SK-N-MC (cell line): ENCODE results near the gene CDAN1.

ENCODE experiments used
- DNase-seq: peaks from one replicate; pipeline ENCODE4 v3.0.0-alpha.2; 2011; ENCODE audit warnings: low read depth, low spot score
- H3K27ac ChIP-seq: fragments of 200-600 bp; sonication (generic); 2 replicates; pipeline ENCODE4 v1.5.1; 2016; ENCODE audit warnings: mixed run types
- H3K36me3 ChIP-seq: fragments of 200-600 bp; sonication (generic); 2 replicates; pipeline ENCODE4 v1.6.1; 2017; ENCODE audit warnings: antibody characterized with exemption, low read length, mixed read lengths; ENCODE audit not compliant: insufficient read depth
- H3K4me3 ChIP-seq: fragments of 200-600 bp; sonication (generic); 2 replicates; pipeline ENCODE4 v1.5.1; 2016
- H3K9ac ChIP-seq: fragments of 200-600 bp; sonication (generic); 2 replicates; pipeline ENCODE4 v1.8.0; 2017; ENCODE audit warnings: mixed run types, mixed read lengths; ENCODE audit not compliant: insufficient read length
- H3K9me3 ChIP-seq: fragments of 200-600 bp; sonication (generic); 2 replicates; pipeline ENCODE4 v1.6.1; 2017; ENCODE audit warnings: low read depth, mild to moderate bottlenecking, antibody characterized with exemption, low read length, moderate library complexity, mixed read lengths
- EZH2 ChIP-seq: fragments of 200-600 bp; sonication (generic); IDR thresholded peaks from one replicate; pipeline ENCODE4 v1.6.1; 2017; ENCODE audit warnings: antibody characterized with exemption
- FOXP2 ChIP-seq: optimal IDR thresholded peaks from 2 replicates; pipeline ENCODE3; 2011; ENCODE audit warnings: mild to moderate bottlenecking, moderate library complexity; ENCODE audit not compliant: insufficient read depth; ENCODE audit errors: extremely low read length, control extremely low read depth
- POLR2AphosphoS5 ChIP-seq: IDR thresholded peaks from 2 replicates; pipeline ENCODE4 v1.6.1; 2012; ENCODE audit warnings: mild to moderate bottlenecking, low read depth, low read length, borderline replicate concordance

Gene CDAN1

GRCh38 chr15:42705336-42705735 is 31.6 kb downstream of the CDAN1 start:
- peaks cover 9% of the 10 kb centered on the region for H3K36me3 ChIP-seq
- H3K27ac ChIP-seq, result no peak overlapping the region
- no peak overlapping the region for H3K4me3 ChIP-seq
- no peak for DNase-seq
- H3K9ac ChIP-seq, result no peak overlapping the region
- no peaks in the 10 kb centered on the region for H3K9me3 ChIP-seq
- no peak for TF ChIP-seq FOXP2
- TF ChIP-seq EZH2, result no peak
- TF ChIP-seq POLR2AphosphoS5, result no peak

GRCh38 chr15:42704492-42704926 is 32.4 kb downstream of the CDAN1 start:
- Histone ChIP-seq H3K9me3 (peaks cover 2% of the 10 kb centered on the region; the same call in 1 of the 2 replicates), H3K36me3 (peaks cover 15% of the 10 kb centered on the region), H3K4me3 (no peak overlapping the region), H3K27ac (no peak overlapping the region), H3K9ac (no peak overlapping the region)
- peak; percentile 14 for DNase-seq
- TF ChIP-seq FOXP2, result no peak
- TF ChIP-seq EZH2, result no peak
- TF ChIP-seq POLR2AphosphoS5, result no peak

DNA sequence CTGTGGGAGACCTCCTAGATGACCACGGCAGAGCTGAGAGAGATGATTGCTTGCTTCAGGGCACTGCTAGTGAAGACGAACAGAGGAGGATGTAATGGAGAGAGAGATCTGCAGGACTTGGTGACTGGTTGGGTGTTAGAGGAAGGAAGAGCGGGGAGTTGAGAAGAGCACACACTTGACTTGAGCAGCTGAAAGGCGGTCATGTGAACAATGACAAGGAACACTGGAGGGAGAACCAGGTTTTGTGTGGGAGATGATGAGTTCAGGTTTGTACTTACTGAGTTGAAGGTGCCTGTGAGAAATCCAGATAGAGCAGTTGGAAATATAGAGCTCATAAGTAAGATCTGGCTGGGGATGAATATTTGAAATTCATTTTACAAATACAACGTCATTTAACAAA is 40.3 kb downstream of the CDAN1 start:
- Histone ChIP-seq H3K9me3 (peaks cover 2% of the 10 kb centered on the region; the same call in 1 of the 2 replicates), H3K36me3 (peaks cover 15% of the 10 kb centered on the region), H3K9ac (no peak overlapping the region), H3K27ac (no peak overlapping the region), H3K4me3 (no peak overlapping the region)
- TF ChIP-seq FOXP2 (no peak), POLR2AphosphoS5 (no peak), EZH2 (no peak)
- no peak for DNase-seq

- Histone ChIP-seq H3K9ac (no peak overlapping the region), H3K27ac (no peak overlapping the region), H3K4me3 (no peak overlapping the region), H3K36me3 (peaks cover 9% of the 10 kb centered on the region), H3K9me3 (peaks cover 2% of the 10 kb centered on the region; the same call in 1 of the 2 replicates)
- no peak for TF ChIP-seq EZH2
- no peak for TF ChIP-seq FOXP2
- TF ChIP-seq POLR2AphosphoS5, result no peak
- DNase-seq, result no peak
Measured at GRCh38 chr15:42695527-42696071, 41.3 kb downstream of the CDAN1 start.

DNA sequence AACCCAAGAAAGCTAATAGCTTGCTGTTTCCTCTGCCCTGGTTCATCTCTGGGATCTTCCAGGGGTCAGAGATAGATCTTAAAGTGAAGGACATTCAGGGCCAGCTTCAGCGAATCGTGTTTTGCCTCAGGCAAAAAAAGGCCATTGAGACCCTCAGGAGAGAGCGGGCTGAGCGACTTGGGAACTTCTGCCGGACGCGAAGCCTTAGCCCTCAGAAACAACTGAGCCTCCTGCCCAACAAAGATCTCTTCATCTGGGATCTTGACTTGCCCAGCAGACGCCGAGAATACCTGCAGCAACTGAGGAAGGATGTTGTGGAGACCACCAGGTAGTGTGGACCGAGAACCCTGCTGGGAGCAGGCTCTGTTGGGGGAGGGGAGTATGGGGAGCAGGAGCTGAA is 42.5 kb downstream of the CDAN1 start:
- H3K9ac ChIP-seq, result no peak overlapping the region
- H3K36me3 ChIP-seq, result no peaks in the 10 kb centered on the region
- DNase-seq, result no peak
- H3K27ac ChIP-seq, result no peak overlapping the region
- no peak overlapping the region for H3K4me3 ChIP-seq
- H3K9me3 ChIP-seq, result no peaks in the 10 kb centered on the region
- TF ChIP-seq POLR2AphosphoS5 (no peak), EZH2 (no peak), FOXP2 (no peak)

- no peaks in the 10 kb centered on the region for H3K36me3 ChIP-seq
- DNase-seq, result no peak
- TF ChIP-seq FOXP2 (no peak), EZH2 (no peak), POLR2AphosphoS5 (no peak)
- no peaks in the 10 kb centered on the region for H3K9me3 ChIP-seq
- no peak overlapping the region for H3K27ac ChIP-seq
- H3K9ac ChIP-seq, result no peak overlapping the region
- no peak overlapping the region for H3K4me3 ChIP-seq
Measured at GRCh38 chr15:42693942-42694341, 43.0 kb downstream of the CDAN1 start.

DNA sequence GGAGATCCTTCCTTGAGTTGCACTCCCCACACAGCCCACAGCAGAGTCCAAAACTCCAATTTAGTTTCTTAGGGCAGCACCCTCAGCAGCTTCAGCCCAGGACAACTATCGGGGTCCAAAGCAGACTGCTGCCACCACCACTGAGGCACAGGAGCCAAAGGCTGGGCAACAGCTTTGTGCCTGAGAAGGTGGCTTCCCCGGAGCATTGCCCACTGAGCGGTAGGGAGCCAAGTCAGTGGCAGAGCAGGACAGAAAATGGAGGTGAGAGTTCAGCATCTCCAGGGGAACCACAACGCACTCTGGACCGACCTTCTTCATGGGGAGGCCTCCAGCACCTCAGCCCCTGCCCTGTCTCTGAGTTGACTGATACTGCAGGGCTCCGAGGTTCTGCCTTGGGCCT is 43.4 kb downstream of the CDAN1 start:
- no peak for TF ChIP-seq POLR2AphosphoS5
- TF ChIP-seq FOXP2, result no peak
- no peak for TF ChIP-seq EZH2
- no peak for DNase-seq
- Histone ChIP-seq H3K36me3 (no peaks in the 10 kb centered on the region), H3K9me3 (no peaks in the 10 kb centered on the region), H3K9ac (no peak overlapping the region), H3K27ac (no peak overlapping the region), H3K4me3 (no peak overlapping the region)

DNA sequence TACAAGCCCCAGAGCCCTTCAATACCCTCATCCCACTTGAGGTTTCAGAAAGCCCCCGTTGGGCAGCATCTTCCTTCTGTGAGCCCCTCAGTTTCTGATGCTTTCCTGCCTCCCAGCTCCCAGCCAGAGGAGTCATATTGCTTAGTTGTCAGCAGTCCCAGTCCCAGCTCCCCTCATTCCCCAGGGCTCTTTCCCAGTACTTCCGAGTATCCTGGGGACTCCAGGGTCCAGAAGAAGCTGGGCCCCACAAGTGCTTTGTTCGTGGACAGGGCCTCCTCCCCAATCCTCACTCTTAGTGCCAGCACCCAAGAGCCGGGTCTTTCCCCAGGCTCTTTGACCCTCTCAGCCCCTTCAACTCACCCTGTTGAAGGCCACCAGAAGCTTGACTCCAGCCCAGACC is 43.9 kb downstream of the CDAN1 start:
- no peaks in the 10 kb centered on the region for H3K9me3 ChIP-seq
- H3K4me3 ChIP-seq, result no peak overlapping the region
- no peak for DNase-seq
- no peak overlapping the region for H3K9ac ChIP-seq
- H3K27ac ChIP-seq, result no peak overlapping the region
- TF ChIP-seq POLR2AphosphoS5 (no peak), FOXP2 (no peak), EZH2 (no peak)
- H3K36me3 ChIP-seq, result no peaks in the 10 kb centered on the region; the same call in 1 of the 2 replicates

DNA sequence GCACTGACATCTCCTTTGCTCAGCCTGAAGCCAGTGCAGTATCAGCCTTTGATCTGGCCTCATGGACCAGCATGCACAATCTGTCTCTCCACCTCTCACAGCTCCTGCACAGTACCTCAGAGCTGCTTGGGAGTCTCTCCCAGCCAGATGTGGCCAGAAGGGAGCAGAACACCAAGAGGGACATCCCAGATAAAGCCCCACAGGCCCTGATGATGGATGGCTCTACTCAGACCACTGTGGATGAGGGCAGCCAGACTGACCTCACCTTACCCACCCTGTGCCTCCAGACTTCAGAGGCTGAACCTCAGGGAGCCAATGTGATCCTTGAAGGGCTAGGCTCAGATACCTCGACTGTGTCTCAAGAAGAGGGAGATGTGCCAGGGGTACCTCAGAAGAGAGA is 44.4 kb downstream of the CDAN1 start:
- no peak for TF ChIP-seq EZH2
- Histone ChIP-seq H3K4me3 (no peak overlapping the region), H3K27ac (no peak overlapping the region), H3K9ac (no peak overlapping the region), H3K9me3 (no peaks in the 10 kb centered on the region), H3K36me3 (no peaks in the 10 kb centered on the region; the same call in 1 of the 2 replicates)
- DNase-seq, result no peak
